Measurements from ENCODE around the gene IRF3. TPM values are rescaled to one million over a fixed set of nuclear protein-coding genes. Genes with fewer than 3 reads are reported as not detected.

Gene IRF3
- total RNA-seq, 1 donor from 2014 or later = 73.8 TPM

- TF ChIP-seq, protein P1, sequence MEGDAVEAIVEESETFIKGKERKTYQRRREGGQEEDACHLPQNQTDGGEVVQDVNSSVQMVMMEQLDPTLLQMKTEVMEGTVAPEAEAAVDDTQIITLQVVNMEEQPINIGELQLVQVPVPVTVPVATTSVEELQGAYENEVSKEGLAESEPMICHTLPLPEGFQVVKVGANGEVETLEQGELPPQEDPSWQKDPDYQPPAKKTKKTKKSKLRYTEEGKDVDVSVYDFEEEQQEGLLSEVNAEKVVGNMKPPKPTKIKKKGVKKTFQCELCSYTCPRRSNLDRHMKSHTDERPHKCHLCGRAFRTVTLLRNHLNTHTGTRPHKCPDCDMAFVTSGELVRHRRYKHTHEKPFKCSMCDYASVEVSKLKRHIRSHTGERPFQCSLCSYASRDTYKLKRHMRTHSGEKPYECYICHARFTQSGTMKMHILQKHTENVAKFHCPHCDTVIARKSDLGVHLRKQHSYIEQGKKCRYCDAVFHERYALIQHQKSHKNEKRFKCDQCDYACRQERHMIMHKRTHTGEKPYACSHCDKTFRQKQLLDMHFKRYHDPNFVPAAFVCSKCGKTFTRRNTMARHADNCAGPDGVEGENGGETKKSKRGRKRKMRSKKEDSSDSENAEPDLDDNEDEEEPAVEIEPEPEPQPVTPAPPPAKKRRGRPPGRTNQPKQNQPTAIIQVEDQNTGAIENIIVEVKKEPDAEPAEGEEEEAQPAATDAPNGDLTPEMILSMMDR (conservative IDR thresholded peaks at IDR 0.05; ENCODE audit: low read depth, low read length) = no peak
Observed at GRCh38 chr19:49683814-49684250, 18.2 kb upstream of the IRF3 start.

DNA sequence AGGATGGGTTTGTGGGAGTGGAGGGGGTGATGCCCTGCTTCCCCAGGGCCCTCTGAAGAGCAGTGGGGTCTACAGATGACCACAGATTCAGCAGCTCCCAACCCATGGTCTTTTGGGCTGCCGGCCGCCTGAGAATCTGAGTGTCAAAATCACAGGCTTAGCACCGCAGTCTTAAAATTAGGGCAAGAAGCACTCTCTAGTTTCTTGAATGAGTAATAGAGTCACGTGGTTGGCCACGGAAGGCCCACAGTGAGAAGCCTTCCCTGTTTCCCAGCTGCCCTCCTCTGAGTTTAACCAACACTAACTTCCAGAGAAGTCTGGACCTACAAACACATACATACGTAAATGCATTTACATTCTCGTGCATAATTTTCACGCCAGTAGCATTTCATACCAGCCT, 16.6 kb upstream of the IRF3 start:
- no peak overlapping the region for H3K4me3 ChIP-seq (ENCODE audit: low read depth, low read length)
- DNase-seq (ENCODE audit: low read depth) = no peak
- TF ChIP-seq, protein P1 (conservative IDR thresholded peaks at IDR 0.05; ENCODE audit: low read depth, low read length) = no peak

More at GRCh38 chr19:49683814-49684250, 18.2 kb upstream of the IRF3 start:
- no peak overlapping the region for H3K4me3 ChIP-seq (ENCODE audit: low read depth, low read length)
- no peak for DNase-seq (ENCODE audit: low read depth)

DNA sequence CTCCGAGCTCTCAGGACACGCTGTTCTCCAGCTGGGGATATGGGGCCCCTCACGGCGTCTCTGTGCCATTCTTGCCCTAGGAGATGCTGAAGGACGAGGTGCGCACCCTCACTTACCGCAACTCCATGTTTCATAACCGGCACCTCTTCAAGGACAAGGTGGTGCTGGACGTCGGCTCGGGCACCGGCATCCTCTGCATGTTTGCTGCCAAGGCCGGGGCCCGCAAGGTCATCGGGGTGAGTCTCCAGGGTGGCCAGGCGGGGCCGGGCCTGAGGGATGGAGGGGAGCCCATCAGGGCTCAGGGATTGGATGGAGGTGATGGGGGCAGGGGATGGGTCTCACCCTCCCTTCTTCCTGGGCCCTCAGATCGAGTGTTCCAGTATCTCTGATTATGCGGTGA, 16.2 kb upstream of the IRF3 start:
- TF ChIP-seq, protein P1 (conservative IDR thresholded peaks at IDR 0.05; ENCODE audit: low read depth, low read length) = no peak

GRCh38 chr19:49680421-49681351, 15.0 kb upstream of the IRF3 start:
- DNase-seq (ENCODE audit: low read depth) = no peak
- no peak overlapping the region for H3K4me3 ChIP-seq (ENCODE audit: low read depth, low read length)
- TF ChIP-seq, protein P1 (conservative IDR thresholded peaks at IDR 0.05; ENCODE audit: low read depth, low read length) = peak; percentile 94

More for the DNA sequence above, 16.2 kb upstream of the IRF3 start:
- no peak for DNase-seq (ENCODE audit: low read depth)
- H3K4me3 ChIP-seq (ENCODE audit: low read depth, low read length) = no peak overlapping the region

DNA sequence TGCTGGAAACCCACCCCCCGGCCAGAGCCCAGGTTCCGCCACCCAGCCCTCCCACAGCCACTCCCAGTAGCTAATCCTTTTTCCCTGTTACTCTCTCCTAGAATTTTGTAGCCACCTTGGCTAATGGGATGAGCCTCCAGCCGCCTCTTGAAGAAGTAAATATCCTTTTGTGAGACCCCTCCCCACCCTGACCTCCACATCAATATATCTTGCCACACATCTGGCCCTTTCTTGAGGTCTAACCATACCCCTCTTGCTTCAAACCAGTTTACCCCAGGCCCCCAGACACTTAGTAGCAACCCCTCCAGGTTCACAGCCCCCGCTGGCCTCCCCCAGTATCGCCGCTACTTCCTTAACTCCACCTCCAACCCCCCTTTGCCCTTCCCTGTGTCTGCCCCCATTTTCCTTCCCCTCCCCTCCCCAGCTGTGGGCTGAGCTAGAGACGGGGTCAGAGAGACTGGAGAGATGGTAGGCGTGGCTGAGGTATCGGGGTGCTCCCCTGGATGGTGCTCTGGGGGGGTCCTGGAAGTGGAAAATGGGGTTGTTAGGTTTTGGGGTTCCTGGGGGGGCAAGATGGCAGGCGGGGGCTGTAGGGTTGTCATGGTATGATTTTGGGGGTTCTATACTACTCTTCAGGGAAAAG, 14.2 kb upstream of the IRF3 start:
- DNase-seq (ENCODE audit: low read depth) = no peak
- no peak overlapping the region for H3K4me3 ChIP-seq (ENCODE audit: low read depth, low read length)
- TF ChIP-seq, protein P1 (conservative IDR thresholded peaks at IDR 0.05; ENCODE audit: low read depth, low read length) = no peak

DNA sequence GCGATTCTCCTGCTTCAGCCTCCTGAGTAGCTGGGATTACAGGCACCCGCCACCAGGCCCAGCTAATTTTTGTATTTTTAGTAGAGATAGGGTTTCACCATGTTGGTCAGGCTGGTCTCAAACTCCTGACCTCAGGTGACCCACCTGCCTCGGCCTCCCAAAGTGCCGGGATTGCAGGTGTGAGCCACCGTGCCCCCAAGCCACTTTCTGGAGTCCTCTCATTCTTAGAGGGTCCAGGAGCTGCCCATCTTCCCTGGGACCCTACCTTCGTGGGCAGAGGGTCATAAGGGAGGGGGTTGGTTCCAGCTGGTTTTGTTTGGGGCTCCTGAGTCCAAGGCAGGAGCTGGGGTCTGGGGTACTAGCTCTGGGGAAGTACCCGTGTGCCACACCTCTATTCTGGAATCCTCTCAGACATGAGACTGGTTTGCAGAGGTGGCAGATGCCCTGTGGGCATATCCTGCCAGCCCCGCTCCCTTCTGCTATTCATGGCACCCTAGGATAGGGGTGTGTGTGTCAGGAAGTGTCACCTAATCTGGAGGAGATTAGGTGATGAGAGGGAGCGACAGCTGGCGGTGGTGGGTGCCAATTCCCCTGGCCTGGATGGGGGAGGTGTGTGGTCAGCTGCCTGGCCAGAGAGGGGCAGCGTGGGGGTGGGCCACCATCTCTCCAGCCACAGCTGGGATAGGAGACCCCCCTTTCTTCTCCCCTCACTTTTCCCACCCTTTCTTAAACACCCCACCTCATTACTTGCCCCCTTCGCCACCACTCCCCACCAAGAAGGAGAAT, 13.5 kb upstream of the IRF3 start:
- H3K4me3 ChIP-seq (ENCODE audit: low read depth, low read length) = no peak overlapping the region
- DNase-seq (ENCODE audit: low read depth) = no peak
- TF ChIP-seq, protein P1 (conservative IDR thresholded peaks at IDR 0.05; ENCODE audit: low read depth, low read length) = no peak
